ENCODE data around the gene ABL2.
"Not testable (repeated sequence)": the region's sequence is repeated elsewhere in the genome, so short reads cannot be mapped to it uniquely, and the experiment has no call there.

Gene ABL2

DNA sequence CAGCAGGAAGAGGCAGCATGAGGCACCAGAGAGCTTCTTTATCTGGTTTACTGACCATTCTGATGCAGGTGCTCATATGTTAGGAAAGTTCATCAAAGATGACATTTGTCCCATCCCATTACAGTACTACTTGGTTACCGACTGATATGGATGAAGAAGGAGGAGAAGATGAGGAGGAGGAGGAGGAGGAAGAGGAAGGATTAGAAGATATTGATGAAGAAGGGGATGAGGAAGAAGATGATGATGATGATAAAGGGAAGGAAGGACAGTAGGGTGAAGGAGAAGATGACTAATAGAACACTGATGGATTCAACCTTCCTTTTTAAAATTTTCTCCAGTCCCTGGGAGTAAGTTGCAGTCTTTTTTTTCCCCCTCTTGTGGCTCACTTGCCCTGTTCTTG, 45.1 kb downstream of the ABL2 start:
- no peak for TF ChIP-seq CTCF (conservative IDR thresholded peaks at IDR 0.05; ENCODE audit: low read length)
- no peak for DNase-seq (ENCODE audit: low read depth)
- no peak overlapping the region for H3K4me3 ChIP-seq (ENCODE audit: low read length)

DNA sequence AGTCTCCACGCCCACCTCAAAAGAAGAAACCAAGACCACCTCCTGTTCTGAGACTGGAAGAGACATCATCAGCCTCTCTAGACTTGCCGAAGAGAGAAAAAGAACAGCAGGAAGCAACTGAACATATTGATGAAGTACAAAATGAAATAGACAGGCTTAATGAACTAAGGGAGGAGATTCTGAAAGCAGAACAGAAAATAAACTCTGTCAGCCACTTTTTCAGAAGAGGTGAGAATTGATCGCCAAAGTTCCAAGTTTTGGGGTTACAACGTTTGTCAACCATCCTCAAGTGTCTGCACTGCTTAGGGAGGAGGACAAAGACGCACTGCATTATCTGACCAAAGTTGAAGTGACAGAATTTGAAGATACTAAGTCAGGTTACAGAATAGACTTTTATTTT, 45.6 kb downstream of the ABL2 start:
- no peak overlapping the region for H3K4me3 ChIP-seq (ENCODE audit: low read length)
- DNase-seq (ENCODE audit: low read depth): no peak
- no peak for TF ChIP-seq CTCF (conservative IDR thresholded peaks at IDR 0.05; ENCODE audit: low read length)

- H3K4me3 ChIP-seq (ENCODE audit: low read length): no peak overlapping the region
- peak; percentile 81 for DNase-seq (ENCODE audit: low read depth)
- TF ChIP-seq CTCF (conservative IDR thresholded peaks at IDR 0.05; ENCODE audit: low read length): no peak
These were observed 50.5 kb downstream of the ABL2 start for GRCh38 chr1:179178950-179179349.

DNA sequence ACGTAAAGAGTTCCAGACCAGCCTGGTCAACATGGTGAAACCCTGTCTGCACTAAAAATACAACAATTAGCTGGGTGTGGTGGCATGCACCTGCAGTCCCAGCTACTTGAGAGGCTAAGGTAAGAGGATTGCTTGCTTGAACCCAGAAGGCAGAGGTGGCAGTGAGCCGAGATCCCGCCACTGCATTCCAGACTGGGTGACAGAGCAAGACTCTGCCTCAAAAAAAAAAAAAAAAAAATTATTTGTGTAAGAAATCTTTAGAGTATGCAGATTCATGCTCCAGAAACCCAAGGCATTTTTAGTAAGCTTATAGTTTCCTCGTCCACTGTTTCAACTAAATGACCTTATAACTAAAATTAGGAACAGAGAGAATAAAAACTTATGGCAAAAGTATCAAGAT, 51.3 kb downstream of the ABL2 start:
- no peak for TF ChIP-seq CTCF (conservative IDR thresholded peaks at IDR 0.05; ENCODE audit: low read length)
- H3K4me3 ChIP-seq (ENCODE audit: low read length): no peak overlapping the region
- DNase-seq (ENCODE audit: low read depth): peak; percentile 25

DNA sequence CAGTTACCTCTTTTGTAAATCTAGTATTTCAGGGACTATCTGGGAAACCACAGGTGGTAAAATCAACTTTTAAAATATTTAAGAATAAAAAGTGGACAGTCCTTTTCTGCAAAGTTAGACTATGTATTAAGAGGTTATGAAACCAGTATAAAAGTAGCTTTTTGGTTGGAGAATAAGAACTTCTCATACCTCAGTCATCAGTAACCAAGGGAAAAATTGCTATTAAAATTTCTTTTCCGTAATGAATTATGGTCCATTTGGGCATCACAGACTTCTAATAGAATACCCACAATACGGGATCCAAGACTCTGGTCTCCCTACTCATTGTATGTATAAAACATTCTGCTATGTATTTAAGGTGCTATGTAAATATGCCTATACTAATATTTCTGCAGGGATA, 51.9 kb downstream of the ABL2 start:
- no peak for DNase-seq (ENCODE audit: low read depth)
- no peak overlapping the region for H3K4me3 ChIP-seq (ENCODE audit: low read length)
- TF ChIP-seq CTCF (conservative IDR thresholded peaks at IDR 0.05; ENCODE audit: low read length): no peak

GRCh38 chr1:179177182-179177581, 52.3 kb downstream of the ABL2 start:
- peak; percentile 87 for DNase-seq (ENCODE audit: low read depth)
- H3K4me3 ChIP-seq (ENCODE audit: low read length): no peak overlapping the region; the same call in 1 of the 2 replicates
- no peak for TF ChIP-seq CTCF (conservative IDR thresholded peaks at IDR 0.05; ENCODE audit: low read length)

- no peak overlapping the region for H3K4me3 ChIP-seq (ENCODE audit: low read length)
- TF ChIP-seq CTCF (conservative IDR thresholded peaks at IDR 0.05; ENCODE audit: low read length): no peak
- DNase-seq (ENCODE audit: low read depth): peak; percentile 89
These were observed 54.3 kb downstream of the ABL2 start for GRCh38 chr1:179175011-179175841.

DNA sequence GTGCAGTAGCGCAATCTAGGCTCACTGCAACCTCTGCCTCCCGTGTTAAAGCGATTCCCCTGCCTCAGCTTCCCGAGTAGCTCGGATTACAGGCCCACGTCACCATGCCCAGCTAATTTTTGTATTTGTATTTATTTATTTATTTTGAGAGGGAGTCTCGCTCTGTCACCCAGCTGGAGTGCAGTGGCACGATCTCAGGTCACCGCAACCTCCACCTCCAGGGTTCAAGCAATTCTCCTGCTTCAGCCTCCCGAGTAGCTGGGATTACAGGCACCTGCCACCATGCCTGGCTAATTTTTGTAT, 59.1 kb downstream of the ABL2 start:
- DNase-seq (ENCODE audit: low read depth); H3K4me3 ChIP-seq (ENCODE audit: low read length): not testable (repeated sequence)

Measured in AG10803 (cell line).